ENCODE measurements around the gene UNC5B.

UNC5B gene

DNA sequence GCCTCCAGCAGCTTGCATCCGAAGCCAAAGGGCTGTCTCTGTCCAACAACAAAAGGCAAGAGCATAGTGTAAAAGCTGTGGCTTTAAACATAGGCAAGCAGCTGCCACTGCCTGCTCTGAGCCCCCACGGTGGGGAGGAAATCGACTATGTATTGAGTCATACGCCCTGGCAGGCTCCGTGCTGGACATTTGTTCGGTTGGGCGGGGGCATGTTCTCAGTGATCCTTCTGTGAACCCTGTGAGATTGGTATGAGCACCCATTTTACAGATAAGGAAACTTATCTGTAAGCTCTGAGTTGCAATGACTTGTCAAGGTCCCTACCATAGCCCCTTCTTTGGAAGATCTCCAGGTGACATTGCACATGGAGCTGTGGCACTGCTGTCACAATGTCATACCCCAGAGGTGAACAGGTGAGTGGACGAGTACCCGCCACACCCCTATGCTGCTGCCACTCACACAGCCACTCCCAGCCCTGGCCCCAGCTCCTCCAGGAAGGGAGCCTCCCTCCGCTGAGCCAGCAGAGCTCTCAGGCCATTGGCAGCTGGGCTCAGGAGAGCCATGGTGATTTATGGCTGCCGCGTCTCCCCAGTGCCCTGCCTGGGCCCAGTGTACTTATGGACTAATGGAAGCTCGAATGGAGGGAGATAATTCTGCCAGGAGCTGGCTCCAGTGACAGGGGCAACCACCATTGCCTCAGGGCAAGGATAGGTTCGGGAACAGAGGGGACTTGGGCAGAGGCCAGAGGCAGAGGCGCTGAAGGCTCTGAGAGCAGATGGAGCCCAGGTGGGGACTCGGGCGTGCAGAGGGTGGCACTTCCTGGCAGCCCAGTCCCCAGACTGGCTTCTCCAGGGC is 43.7 kb downstream of the UNC5B start:
- no peak for DNase-seq

- no peak for DNase-seq
Observed at GRCh38 chr10:71256661-71257318, 44.4 kb downstream of the UNC5B start.

- DNase-seq = no peak
Observed at GRCh38 chr10:71257319-71257997, 45.1 kb downstream of the UNC5B start.

- no peak for DNase-seq
Observed at GRCh38 chr10:71258046-71258445, 45.7 kb downstream of the UNC5B start.

- no peak for DNase-seq
Observed at GRCh38 chr10:71258446-71259145, 46.2 kb downstream of the UNC5B start.

DNA sequence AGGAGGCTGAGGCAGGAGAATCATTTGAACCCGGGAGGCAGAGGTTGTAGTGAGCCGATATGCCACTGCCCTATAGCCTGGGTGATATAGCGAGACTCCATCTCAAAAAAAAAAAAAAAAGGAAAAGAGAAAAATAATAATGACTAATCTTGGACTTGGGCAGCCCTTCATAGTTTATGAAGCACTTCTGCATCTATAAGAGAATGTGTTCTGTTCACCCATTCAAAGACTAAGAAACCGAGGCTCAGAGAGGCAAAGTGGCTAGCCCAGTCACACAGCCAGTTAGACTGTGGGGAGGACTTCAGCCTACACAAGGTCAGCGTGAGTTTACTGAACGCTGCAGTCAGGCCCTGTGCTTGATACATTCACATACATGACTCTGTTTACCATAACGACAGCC is 46.9 kb downstream of the UNC5B start:
- no peak for DNase-seq

- DNase-seq = no peak
Observed at GRCh38 chr10:71259815-71260501, 47.6 kb downstream of the UNC5B start.

DNA sequence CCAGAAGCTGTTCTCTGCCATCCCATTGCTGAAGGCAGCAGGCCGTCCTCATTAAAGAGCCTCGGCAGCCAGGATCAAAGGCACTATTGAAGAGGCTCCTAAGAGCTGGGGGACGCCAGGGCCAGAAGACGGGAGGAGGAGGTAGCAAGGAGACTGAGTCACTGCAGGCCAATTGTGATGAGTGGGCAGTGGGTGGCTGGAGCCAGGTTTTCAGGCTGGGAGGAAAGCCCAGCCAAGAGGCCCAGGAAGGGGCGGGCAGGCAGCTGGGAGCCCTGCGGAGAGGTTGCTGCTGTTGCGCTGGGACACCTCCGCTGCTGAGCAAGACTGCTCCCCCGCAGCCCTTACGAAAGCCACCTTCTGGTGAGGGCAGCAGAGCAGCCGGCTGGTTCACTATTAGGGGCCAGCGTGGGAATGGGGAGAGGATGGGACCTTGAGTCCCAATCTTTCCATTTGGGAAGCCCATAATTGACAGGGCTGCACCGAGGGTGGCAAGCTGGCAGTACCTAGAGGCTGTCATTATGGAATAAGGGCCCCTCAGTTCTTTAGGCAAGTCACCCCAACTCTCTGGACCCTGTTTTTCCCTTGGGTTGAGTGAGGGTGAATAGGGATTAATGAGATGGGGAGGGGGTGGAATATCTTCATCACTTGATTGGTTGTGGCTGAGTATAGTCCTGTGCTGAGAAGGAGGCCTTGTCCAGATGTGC is 48.4 kb downstream of the UNC5B start:
- DNase-seq = no peak

GRCh38 chr10:71262027-71262426 is 49.7 kb downstream of the UNC5B start:
- no peak for DNase-seq

DNA sequence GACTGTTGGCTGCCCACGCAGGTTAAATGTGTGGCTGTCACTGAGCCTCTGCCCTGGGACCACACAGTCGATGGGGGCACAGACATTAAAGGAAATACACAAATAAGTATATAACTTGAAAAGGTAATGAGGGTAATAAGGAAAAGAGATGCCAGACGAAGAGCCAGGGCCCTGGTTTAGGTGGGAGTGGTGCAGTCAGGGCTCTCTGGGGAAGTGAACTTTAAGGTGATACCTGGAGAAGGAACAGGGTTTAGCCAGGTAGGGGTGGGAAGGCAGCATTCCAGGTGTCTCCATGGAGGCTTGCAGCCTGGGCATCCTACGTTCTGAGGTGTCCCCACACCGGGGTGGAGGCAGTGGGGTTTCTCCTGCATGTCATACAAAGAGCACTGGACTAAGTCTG is 50.4 kb downstream of the UNC5B start:
- no peak for DNase-seq

- DNase-seq = no peak
Observed at GRCh38 chr10:71263376-71263775, 51.0 kb downstream of the UNC5B start.

DNA sequence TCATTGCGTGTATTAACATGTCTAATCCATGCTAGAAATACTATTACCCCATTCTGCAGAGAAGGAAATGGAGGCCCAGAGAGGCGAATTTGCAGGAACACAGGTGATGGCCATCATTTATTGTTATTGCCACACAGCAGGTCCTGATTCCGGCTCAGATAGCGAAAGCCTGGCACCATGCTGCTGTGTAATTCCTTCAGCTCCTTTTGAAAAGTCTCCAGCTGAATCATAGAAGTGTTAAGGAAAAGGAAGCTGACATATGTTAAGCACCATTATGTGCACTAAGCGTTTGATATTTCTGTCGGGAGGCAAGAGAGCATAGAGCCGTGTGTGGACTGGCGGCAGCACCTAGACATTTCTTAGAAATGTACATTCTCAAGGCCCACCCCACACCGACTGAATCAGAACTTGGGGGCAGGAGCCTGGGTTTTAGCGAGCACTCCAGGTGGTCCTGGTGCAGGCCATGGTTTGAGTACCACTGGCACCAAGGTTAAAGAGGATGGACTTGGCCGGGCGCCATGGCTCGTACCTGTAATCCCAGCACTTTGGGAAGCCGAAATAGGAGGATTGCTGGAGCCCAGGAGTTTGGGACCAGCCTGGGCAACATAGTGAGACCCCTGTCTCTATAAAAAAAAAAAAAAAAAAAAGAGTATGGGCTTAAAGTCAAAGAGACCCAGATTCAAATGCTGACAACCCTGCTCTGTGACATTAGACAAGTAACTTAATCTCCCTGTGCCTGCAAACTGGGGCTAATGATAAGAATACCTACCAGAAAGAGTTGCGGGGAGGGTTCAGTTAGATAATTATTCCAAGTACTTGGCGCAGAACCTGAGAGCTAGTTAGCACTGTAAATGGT is 52.2 kb downstream of the UNC5B start:
- DNase-seq = no peak

- no peak for DNase-seq
Observed at GRCh38 chr10:71265201-71265575, 52.8 kb downstream of the UNC5B start.

- no peak for DNase-seq
Observed at GRCh38 chr10:71265618-71266146, 53.3 kb downstream of the UNC5B start.

GRCh38 chr10:71266147-71266917 is 54.0 kb downstream of the UNC5B start:
- DNase-seq = no peak

GRCh38 chr10:71266918-71267442 is 54.6 kb downstream of the UNC5B start:
- no peak for DNase-seq

DNA sequence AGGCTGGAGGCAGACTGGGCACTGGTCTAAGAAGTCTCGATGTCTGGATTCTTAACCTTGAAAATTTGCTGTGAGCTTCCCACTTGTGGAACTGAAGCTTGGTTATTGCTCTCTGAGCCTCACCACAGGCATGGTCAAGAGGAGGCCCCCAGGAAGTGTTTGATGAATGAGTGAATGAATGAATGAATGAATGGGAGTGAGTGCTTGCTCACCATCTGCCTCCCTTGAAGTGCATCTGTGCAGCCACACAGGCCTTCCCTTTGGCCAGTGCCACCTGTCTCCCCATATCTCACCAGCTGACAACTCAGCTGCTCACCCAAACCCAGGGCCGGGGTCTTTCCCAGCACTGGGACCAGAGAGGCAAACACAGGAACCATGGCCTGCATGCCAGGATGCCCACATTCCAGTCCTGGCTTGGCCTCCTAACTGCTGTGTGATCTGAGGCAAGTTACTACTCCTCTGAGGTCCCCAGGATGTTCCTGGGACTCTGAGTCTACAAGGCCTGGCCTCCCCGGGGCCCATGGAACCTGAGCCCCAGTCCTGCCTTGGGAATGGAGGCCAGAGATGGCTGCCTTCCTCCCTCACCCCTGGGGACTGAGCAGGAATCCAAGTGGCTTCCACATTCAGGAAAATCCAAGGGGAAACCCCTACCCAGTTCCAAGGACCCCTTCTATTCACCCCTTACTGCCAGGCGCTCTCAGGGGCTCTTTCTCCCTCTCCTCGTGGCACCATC is 55.3 kb downstream of the UNC5B start:
- DNase-seq = no peak

DNA sequence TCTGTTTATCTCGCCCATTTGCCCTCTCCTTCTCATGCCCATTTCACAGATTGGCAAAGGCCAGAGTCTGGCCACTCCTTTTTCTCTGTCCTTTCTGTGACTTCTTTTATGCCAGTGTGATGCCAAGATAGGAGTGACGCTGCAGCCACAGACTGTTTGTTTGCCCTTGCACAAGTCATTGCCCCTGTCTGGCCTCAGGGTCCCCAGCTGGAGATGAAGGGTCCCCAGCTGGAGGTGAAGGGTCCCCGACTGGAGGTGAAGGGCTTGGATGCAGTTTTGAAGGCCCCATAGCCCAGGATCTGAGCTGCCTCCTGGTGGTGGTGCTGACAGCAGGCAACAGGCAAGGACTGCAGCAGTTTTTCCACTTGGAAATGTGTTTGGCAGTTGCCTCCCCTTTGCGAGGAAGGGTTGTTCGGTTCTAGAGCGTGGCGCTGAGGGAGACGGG is 55.9 kb downstream of the UNC5B start:
- no peak for DNase-seq

GRCh38 chr10:71268758-71269157 is 56.4 kb downstream of the UNC5B start:
- DNase-seq = no peak
